GM10266 (cell line): Measurements from ENCODE around the gene UBASH3B.
A peak's percentile ranks its signal among the peaks of the same experiment; 100 is the strongest.
"Not testable (repeated sequence)": the region's sequence is repeated elsewhere in the genome, so short reads cannot be mapped to it uniquely, and the experiment has no call there.

Experiments used
- DNase-seq: peaks from one replicate; pipeline ENCODE4 v3.0.0; 2012; ENCODE audit errors: extremely low spot score
- CTCF ChIP-seq: IDR thresholded peaks from 2 replicates; pipeline ENCODE4 v1.5.1; 2012; ENCODE audit warnings: mild to moderate bottlenecking, low read depth; ENCODE audit not compliant: control insufficient read depth, insufficient read depth; ENCODE audit errors: missing control alignments

Gene UBASH3B

GRCh38 chr11:122655527-122656072 lies at the start of gene UBASH3B:
TSS of gene UBASH3B (plus strand) at chr11:122655722. CDS start at chr11:122656050, 328 bp downstream.
- peak; percentile 73 for DNase-seq
- no peak for TF ChIP-seq CTCF

- not testable (repeated sequence) for DNase-seq
These were observed 48.4 kb upstream of the UBASH3B start for GRCh38 chr11:122607162-122607561.

GRCh38 chr11:122612123-122612824 lies 43.2 kb upstream of the UBASH3B start:
- TF ChIP-seq CTCF, result no peak
- DNase-seq, result no peak

GRCh38 chr11:122616718-122617117 lies 38.8 kb upstream of the UBASH3B start:
- DNase-seq, result no peak
- TF ChIP-seq CTCF, result no peak

GRCh38 chr11:122617297-122617696 lies 38.2 kb upstream of the UBASH3B start:
- no peak for TF ChIP-seq CTCF
- no peak for DNase-seq

GRCh38 chr11:122617926-122618325 lies 37.6 kb upstream of the UBASH3B start:
- DNase-seq, result no peak
- no peak for TF ChIP-seq CTCF

GRCh38 chr11:122618927-122619326 lies 36.6 kb upstream of the UBASH3B start:
- no peak for TF ChIP-seq CTCF
- no peak for DNase-seq
